ENCODE measurements around the gene ATL1.
"Not testable (repeated sequence)": the region's sequence is repeated elsewhere in the genome, so short reads cannot be mapped to it uniquely, and the experiment has no call there.

The ATL1 gene

DNA sequence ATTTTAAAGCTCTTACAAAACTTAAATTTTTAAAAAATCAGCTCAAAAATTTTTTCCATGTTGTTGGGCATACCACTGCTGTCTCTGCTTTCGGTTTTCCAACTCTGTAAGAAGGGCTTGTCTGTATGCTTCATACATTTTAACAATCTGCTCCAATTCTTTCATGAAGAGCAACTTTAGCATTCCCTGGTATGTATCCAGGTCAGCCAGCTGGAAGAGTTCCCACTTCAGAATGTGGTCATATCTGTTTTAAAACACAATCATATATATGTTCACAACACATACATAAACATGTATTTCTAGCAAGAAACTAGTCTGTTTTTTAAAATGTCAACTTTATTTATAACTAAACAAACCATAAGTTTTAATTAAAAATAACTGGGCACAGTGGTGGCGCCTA lies 75.2 kb downstream of the ATL1 start:
- in situ Hi-C loops (cut with HindIII; ENCODE audit: low sequenced_read_pairs): no loop called here

DNA sequence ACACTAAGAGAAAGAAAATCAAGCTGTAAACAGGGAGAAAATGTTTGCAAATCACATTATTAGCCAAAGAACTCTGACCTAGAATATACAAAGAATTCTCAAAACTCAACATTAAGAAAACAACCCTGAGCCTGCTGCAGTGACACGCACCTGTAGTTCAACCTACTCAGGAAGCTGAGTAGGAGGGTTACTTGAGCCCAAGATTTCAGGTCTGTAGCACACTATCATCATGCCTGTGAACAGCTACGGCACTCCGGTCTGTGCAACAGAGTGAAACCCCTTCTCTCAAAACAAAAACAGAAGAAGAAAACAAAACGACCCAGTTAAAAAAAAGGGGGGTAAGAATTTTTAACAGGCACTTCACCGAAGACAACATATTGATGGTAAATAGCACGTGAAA lies 87.3 kb downstream of the ATL1 start:
- in situ Hi-C loops (cut with HindIII; ENCODE audit: low sequenced_read_pairs): no loop called here

DNA sequence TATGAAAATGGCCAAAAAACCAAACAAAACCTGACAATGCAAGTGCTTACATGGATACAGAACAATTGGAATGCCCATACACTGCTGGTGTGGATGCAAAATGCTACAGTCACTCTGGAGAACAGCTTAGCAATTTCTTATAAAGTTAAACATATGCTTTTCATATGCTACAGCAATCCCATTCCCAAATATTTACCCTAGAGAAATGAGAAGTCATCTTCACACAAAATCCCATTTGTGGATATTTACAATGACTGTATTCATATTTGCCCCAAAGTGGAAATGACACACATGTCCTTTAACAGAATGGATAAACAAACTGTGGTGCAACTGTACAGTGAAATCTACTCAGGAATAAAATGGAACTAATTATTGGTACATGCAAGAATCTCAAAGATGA lies 87.8 kb downstream of the ATL1 start:
- in situ Hi-C loops (cut with HindIII; ENCODE audit: low sequenced_read_pairs): no loop called here

DNA sequence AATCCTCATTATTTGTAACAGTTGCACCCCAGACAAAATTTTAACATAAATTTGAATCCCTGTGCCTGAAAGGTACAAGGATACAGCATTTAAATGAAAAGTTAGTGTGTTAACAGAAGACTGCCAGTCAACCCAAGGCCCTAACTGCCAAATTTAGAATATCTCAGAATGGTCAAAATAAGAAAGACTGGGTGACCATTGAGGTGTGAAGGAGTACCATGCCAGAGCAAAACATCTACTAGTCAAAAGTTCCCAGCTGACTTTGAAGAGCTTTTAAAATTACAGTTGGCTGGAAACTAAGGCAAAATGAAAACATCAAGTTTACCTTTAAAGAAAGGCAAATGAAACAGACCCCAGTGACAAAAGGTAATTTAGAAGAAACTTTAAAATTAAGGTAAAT lies 89.7 kb downstream of the ATL1 start:
- in situ Hi-C loops (cut with HindIII; ENCODE audit: low sequenced_read_pairs): no loop called here

DNA sequence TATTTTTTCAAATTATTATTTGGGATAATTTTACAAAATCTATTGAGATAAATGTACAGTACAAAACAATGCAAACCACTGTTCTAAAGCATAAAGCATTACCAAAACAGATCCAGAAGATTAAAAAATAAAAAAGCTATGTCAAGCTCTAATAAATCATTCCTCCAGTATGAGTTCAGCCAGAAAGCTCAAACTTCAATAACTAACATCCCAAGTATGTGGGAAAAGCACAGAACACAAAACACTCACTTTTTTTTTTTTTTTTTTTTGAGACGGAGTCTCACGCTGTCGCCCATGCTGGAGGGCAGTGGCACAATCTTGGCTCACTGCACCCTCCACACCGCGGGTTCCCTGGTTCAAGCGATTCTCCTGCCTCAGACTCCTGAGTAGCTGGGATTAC lies 96.8 kb downstream of the ATL1 start:
- in situ Hi-C loops (cut with HindIII; ENCODE audit: low sequenced_read_pairs): no loop called here

DNA sequence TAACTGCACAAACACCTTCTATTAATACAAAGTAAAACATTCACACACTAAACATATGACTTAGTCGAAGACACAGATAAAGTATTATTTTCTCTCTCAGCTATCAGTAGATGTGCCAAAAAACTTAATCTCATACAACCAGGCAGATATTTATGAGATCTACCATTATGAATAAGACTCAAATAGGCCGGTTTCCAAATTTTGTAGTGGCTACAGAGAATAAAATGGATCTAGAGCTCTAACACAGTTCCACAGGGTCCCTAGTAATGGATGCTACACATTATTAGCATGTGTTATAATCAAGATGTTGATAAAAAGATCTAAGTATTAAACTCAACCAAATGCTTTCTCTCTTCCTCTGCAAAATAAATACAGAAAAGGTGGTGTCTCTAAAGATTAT lies 97.8 kb downstream of the ATL1 start:
- in situ Hi-C loops (cut with HindIII; ENCODE audit: low sequenced_read_pairs): no loop called here

DNA sequence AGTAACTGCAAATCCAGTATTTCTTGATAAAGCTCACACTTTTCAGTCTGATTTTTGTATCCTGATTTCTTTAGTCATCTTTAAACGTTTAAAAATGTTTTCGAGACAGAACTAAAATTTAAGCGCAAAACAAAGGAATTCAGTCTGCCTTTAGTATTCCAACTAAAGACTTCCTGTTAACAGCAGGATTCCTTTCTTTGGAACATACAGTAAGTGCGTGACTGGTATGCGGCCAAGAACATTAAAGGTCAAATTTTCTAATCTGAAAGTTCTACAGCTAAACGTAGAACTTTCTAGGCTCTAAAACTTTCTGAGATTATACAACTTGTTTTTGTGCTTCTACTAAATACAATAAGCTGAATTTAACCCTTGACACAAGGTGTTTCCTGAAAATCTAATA lies 98.3 kb downstream of the ATL1 start:
- in situ Hi-C loops (cut with HindIII; ENCODE audit: low sequenced_read_pairs): no loop called here

DNA sequence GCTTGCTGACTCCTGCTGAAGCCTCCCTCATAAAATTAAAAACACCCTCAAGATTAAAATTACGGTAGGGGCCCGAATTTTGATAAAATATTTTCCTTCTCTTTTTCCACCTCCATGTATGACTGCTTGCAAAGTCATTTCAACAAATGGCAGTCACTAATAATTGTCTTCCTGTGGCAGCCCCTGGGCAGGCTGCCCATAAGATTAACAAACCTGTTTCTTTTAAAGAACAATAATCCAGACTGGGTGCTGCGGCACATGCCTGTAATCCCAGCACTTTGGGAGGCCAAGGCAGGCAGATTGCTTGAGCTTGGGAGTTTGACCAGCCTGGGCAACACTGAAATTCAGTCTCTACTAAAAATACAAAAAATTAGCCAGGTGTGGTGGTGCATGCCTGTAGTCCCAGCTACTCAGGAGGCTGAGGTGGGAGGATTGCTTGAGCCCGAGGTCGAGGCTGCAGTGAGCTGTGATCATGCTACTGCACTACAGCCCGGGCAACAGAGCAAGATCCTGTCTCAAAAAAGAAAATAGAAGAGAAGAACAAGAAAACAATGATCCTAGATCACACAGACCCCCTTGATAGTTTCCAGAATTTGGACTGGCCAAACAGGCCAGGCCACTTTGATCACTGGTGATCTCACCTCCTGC lies 99.5 kb downstream of the ATL1 start:
- in situ Hi-C loops (cut with HindIII; ENCODE audit: low sequenced_read_pairs): no loop called here

DNA sequence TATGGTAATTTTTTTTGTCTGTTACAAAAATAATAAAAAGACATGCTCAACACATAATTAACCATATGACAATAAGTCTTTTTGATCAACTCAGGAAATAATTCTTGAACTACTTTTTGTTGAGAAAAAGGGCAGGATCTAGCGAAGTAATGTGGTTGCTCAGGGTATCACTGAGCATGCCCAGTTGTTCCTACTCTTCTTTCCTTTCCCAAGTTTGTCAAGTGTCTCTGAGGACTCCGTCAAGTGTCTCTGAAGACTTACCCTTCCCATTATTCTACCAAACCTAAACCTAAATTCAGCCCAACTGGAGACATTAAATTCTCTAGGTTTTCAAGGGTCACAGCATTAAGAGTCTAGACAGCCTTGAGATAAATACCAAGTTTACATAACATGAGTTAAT lies 104.6 kb downstream of the ATL1 start:
- in situ Hi-C loops (cut with HindIII; ENCODE audit: low sequenced_read_pairs): not testable (repeated sequence)

DNA sequence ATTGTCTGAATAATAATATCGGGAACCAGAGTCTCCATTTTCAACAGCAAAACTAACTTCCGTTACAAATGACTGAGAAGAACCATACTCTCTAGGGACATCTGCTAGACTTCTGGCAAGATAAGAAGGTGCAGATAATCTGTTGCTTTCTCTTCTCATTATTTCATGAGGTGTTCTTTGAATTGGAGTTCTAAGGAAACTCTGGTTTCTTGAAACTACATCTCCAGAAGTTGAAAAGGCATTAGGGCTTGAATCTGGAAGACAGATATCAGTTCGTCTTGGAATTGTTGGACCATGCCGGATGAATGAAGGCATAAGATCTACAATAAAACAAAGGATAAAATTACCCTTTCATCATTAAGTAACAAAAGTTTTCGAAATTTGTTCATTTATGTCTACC lies 105.4 kb downstream of the ATL1 start:
- in situ Hi-C loops (cut with HindIII; ENCODE audit: low sequenced_read_pairs): not testable (repeated sequence)

DNA sequence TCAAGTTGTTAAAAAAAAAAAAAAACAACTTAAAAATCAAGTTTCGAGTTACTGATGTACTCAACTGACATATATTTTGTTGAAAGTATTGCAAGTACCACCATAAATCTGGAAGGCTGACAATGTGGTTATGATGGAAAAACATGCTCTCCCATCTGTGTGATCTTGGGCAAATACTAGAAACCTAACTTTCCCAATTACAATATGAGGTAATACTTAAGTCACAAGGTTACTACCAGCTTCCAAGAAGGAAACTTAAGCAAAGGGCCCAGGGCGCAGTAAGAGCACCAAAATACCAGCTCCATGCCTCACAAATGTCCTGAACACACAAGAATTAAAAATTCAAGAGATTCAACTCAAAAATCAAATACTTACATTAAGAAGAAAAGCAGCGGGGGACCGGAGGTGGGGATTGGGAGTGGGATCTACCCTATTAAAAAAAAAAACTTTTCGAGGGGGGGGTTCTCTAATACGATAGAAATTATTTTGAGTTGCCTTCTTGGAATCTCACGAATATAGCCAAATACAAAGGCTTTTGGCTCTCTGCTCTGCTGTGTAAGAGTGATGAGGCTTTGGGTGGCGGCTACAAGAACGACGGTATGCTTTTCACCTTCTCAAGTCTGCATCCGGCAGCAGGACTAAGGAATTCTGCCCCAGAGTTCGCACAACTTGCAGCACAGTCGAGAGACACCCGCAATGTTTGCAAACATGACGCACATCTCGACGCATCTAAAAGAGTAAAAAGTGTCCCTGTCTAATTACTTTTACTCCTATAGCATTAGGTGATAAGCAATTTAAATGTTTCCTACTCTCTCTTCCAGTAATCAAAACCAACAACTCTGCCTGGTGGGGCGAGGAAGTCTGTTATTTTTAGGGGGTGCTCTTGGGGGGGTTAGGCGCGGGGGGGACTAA lies 107.1 kb downstream of the ATL1 start:
- in situ Hi-C loops (cut with HindIII; ENCODE audit: low sequenced_read_pairs): no loop called here

DNA sequence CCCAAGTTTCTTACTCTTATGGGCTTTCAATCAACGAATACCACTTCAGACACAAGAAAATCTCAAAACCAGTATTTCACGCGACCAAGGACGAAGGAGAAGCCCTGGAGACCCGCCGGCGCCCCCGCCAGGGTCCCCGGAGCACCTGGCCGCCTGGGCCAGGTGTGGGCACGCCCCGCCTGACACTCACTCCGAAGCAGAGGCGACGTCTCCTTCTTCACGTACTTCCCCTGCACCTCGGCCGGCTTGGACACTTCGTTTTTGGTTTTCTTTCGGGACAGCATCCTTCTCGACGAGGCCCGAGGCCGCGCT lies 107.7 kb downstream of the ATL1 start:
- in situ Hi-C loops (cut with HindIII; ENCODE audit: low sequenced_read_pairs): no loop called here

DNA sequence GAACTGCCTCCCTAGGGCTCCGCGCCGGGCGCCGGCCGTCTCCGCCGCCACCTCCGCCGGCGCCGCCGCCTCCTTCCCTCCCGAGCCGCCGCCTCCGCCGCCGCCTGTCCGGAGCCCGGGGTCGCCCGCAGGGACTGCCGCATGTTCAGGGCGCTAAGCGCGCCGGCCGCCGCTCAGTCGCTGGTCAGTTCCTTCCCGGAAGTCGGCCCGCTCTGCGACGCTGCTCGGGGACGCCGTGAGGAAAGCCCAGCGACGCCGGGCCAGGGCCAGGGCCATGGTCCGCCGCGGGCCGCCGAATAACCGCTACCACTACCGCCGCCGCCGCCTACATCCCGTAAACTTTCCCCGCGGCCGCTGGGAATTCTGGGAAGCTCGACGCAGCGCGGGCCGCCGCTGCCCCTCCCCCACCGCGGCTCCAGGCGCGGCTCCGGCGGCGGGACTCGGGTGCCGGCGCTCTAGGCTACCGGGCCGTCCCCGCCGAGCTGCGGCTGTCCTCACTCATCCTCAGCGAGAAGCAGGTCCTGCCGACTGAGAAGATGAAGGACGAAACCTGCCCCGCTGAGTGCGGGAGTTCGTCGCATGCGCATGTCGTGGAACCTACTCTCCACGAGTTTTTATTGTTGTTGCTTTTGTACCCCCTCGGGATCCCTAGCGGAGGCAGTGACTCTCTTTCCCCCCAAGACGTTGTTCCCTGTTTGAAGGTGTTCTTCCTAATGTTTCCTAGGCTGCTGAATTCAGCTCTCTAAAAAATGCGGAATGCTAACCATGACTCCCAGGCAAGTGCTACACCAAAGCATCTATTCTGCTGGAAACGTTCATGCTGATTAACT lies 108.3 kb downstream of the ATL1 start, which contains the start of gene SAV1:
Gene SAV1, minus strand, starts transcription at position 311 of the 830 bp plus-strand sequence. CDS start 339 bp downstream, outside the sequence.
- in situ Hi-C loops (cut with HindIII; ENCODE audit: low sequenced_read_pairs): no loop called here

DNA sequence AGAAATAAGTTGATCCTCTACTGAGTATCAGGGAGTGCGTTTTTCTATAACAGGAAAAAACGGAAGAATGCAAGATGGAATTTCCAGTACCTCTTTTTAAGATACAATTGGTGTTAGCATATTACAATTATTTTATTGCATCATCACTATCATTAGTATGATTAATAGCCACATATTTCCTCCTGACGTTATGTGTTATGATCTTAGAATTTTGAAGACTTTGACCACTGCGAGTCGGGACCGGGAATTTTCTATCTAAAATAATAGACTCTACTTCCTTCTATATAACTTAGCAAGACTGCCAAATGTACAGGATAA lies 108.8 kb downstream of the ATL1 start:
- in situ Hi-C loops (cut with HindIII; ENCODE audit: low sequenced_read_pairs): no loop called here

DNA sequence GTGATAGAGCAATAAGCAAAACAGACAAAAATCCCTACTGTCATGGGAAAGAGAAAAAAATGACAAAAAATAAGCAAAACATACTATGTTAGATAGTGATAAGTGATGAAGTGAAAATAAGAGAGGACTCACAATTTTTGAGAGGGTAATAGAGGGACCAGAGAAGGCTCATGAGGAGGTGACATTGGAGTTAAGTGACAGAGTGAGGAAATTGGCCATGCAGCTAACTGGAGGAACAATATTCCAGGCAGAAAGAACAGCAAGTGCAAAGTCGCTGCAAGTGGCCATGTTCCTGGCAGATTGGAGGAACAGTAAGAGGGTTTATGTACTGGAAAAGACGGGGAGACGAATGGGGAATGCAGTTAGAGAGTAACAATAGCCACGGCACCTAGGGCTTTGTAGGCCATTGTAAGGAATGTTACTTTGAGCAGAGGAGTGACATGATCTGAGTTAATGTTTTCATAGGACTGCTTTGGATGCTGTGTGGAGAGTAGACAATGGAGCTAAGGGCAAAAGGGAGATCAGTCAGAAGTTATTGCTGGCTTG lies 109.6 kb downstream of the ATL1 start:
- in situ Hi-C loops (cut with HindIII; ENCODE audit: low sequenced_read_pairs): no loop called here

DNA sequence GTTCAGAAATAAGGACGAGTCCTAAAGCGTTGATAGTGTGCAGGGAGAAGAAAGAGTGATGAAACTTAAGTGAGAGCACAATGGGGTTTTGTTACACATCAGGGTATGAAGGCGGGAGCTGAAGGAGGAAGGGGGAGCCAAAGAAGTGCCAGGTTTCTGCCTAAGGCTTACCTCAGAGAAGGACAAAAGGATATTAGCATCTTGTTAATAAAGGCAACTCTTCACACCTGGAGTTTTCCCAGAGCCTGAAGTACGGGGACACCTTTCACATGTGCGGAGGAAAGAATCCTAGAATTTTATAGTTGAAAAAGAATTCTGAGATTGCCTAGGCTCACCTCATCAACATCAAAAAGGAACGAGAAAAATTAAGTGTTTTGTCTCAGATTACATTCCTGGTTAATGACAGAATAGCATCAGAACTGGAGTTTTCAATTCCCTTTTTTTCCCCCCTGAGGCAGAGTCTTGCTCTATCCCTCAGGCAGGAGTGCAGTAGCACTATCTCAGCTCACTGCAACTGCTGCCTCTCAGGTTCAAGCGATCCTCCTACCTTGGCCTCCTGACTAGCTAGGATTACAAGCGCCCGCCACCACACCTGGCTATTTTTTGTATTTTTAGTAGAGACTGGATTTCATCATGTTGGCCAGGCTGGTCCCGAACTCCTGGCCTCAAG lies 110.4 kb downstream of the ATL1 start:
- in situ Hi-C loops (cut with HindIII; ENCODE audit: low sequenced_read_pairs): no loop called here

DNA sequence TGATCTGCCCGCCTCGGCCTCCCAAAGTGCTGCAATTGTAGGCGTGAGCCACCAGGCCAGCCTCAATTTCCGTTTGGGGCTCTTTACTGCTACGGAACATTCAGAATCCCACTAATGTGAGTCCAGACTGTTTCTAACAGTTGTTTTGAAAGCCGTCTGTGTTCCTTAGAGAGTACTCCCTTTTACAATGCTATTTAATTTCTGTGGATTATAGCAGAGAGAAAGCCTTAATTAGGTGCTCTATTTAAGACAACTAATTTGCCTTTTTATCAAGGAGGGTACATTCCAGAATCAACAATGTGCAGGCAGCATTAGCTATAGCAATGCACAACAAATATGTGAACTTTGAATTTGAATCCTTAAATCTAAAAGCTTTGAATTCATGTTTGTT lies 110.9 kb downstream of the ATL1 start:
- in situ Hi-C loops (cut with HindIII; ENCODE audit: low sequenced_read_pairs): no loop called here

DNA sequence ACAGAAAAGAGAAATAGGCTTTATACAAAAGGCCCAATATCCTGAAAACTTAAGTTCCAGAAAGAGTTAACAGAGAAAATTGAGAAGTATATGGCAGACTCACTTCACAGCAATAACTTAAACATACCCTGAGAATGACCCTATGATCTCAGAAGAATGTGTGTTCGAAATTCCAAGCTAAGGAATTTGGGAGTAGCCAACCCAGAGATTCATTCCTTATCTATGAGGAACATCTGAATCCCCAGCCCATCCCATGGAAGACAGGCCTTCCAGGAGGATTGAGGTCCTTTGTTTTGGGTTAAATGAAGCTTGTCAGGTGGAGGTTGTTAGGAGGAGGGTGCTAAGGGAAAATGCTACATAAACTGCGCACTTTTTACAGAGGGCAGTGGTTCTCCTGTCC lies 115.7 kb downstream of the ATL1 start:
- in situ Hi-C loops (cut with HindIII; ENCODE audit: low sequenced_read_pairs): no loop called here

DNA sequence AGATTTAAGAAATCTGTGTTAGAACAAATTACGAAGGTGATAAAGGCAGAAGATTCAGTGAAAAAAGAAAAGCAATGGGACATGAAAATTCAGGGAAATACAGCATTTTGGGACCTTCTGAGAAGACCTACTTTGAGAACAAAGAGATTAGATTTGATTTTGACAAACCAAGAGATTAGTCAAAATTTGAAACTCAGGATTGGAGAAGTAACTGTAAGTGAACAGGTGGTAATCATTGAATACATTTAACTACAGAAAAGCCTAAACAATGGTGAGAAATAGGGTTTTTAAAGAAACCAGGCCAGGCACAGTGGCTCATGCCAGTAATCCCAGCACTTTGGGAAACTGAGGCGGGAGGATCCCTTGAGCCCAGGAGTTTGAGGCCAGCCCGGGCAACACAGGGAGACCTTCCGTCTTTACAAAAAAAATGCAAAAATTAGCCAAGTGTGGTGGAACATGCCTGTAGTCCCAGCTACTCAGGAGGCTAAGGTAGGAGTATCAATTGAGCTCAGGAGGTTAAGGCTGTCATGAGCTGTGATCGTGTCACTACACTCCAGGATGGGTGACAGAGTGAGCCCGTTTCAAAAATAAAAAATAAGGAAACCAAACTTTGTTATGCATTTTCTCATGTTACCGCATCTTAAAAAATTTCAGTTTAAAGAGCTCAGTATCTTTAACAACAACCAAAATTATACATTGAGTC lies 117.0 kb downstream of the ATL1 start:
- in situ Hi-C loops (cut with HindIII; ENCODE audit: low sequenced_read_pairs): no loop called here

DNA sequence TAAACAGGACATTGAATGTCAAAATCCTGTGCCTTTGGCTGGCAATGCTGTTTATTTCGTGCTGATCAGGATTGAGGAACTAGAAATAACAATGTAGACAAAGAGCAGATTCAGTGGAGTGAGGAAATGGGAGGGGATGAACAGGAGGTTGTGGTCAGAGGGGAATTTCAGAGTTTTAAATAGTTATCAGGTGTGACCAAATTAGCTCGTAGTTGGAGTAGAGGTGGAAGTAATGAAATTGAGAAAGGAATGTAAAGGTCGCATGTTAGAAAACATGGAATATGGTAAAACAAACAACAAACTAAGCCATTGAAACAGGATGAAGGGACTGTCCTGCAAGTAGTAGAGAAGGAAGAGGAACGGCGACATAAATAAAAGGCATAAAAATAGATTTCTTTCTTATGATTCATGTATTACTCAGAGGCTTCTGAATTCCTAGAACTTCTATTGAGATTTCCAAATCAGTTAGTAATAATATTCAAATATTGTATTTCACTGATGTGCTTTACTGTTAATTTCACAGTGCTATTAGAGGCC lies 117.7 kb downstream of the ATL1 start:
- in situ Hi-C loops (cut with HindIII; ENCODE audit: low sequenced_read_pairs): no loop called here
